Ishikawa (cell line): Measurements from ENCODE around the gene CHAF1A.

Experiments
- EGR1 ChIP-seq: IDR thresholded peaks from 2 replicates; pipeline ENCODE4 v1.6.1; 2012
- NFIC ChIP-seq: IDR thresholded peaks from 2 replicates; pipeline ENCODE4 v1.6.1; 2012
- REST ChIP-seq: IDR thresholded peaks from 2 replicates; pipeline ENCODE4 v1.6.1; 2012; ENCODE audit warnings: low read depth, mild to moderate bottlenecking

- TF ChIP-seq EGR1 (no peak), REST (no peak), NFIC (no peak)
These were observed 13.9 kb upstream of the CHAF1A start for GRCh38 chr19:4388337-4389063.
